HG02981 (cell line): ENCODE data around the gene SORCS1.

Experiments used
- ATAC-seq: cut with Tn5 transposase; IDR thresholded peaks from one replicate; pipeline ENCODE4 v1.9.1; 2021; ENCODE audit warnings: mild to moderate bottlenecking, moderate library complexity; ENCODE audit not compliant: unreplicated experiment

Gene SORCS1

DNA sequence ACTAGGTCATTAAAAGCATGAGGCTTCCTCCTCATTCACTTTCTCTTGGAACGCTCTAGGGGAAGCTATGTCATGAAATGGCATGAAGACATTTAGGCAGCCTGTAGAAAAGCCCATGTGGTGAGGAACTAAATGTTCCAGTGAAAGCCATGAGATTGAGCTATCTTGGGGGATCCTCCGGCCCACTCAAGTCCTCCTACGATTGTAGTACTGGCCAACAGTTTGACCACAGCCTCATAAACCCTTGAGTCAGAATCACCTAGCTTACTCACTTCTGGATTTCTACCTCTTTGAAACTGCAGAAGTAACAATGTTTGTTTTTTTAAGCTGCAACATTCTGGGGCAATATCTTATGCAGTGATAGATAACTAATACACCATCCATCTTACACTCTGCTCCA is 605.1 kb downstream of the SORCS1 start:
- ATAC-seq: no peak

DNA sequence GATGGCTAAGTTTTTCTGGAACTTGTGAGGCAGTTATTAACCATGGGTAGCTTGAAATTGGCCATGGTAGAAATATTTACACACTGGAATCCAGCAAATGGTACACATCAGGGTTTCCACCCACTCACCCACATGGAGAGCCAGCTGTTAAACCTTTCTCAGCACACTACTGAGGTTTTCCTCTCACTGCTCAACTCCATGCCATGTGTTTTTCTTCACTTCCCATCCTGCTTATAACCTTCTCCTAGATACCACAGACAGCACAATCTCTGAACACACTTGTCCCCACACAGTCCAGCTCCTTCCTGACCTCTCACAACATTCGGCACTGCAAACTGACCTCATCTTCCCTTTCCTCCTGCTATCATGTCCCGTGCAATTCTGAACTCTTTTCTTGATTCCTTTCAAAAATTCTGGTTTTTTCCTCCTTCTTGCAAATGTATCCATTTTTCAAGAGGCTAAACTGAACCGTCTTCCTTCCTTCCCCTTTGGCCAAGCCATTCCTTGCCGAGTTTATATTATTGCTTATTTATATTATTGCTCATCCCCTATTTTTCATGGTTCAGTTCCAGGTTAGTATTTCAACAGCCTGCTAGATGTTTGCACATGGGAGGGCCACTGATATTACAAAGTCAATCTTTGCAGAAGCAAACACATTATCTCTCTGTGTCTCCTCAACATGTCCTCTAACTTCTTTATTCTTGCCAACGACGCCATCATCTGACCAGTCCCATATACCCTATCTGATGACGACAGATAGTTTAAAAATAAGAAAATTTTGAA is 606.4 kb downstream of the SORCS1 start:
- no peak for ATAC-seq

GRCh38 chr10:106557053-106557452 is 607.5 kb downstream of the SORCS1 start:
- ATAC-seq: no peak

GRCh38 chr10:106555599-106555998 is 608.9 kb downstream of the SORCS1 start:
- no peak for ATAC-seq

DNA sequence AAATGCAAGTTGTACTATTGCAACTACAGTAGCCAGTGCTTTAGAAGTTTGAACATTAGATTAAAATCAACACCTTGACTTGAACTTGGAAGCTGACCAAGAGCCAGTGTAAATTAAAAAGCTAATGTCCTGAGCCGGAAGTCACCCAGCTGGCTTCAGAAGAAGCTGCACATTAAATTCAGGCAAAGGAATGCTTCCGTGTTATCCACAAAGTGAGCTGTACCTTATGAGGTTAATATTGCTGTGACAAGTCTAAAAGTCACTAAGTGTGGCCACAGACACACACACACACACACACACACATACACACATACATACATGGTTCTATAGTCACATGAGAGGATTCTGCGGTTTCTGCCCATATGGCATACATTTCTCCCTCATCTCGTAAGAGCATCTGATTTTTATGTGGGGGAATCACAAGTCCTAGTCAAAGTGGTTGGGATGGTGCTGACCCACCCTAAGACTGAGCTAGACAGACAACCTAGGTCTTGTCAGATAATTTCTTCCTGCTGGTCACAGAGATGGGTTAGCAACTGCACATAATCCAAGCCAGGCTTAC is 612.9 kb downstream of the SORCS1 start:
- no peak for ATAC-seq

DNA sequence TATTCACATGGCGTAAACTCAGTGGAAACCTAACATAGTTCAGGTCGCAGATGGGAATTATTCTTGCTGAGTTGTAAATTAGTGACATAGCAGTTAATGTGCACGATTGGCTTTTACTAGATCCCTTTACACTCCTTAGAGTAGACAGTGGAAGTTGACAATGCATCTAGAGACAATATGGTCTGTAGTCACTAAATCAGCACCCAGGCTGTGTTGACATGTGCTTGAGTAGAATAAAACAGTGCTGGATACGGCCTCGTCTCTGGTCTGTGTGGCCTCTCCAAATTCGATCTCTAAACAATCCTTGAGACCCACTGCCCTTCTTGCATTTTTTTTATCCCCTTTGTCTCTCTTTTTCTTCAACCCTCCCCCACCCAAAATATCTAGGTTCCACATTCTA is 615.7 kb downstream of the SORCS1 start:
- no peak for ATAC-seq

DNA sequence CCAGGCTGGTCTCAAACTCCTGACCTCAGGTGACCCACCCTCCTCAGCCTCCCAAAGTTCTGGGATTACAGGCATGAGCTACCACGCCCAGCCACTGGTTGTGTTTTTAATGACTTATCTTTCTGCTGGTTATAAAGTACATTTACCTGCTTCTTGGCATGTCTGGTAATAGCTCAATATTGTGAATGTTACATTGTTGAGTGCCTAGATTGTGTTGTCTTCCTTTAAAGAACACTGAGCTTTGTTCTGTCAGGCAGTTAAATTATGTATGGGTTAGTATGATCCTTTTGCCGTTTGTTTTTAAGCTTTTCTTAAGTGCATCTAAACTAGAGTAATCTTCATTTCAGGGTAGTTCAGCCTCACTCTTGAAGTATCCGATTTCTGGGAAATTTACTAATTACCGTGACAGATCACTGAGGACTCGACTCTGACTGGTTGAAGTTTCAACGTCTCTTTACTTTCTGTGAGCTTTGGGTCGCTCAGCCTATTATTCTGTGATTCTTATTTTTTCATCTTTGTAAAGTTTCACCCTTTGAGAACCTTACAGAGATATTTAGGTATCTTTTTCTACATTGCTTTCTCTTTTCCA is 617.4 kb downstream of the SORCS1 start:
- ATAC-seq: no peak

GRCh38 chr10:106542461-106542860 is 622.0 kb downstream of the SORCS1 start:
- no peak for ATAC-seq

DNA sequence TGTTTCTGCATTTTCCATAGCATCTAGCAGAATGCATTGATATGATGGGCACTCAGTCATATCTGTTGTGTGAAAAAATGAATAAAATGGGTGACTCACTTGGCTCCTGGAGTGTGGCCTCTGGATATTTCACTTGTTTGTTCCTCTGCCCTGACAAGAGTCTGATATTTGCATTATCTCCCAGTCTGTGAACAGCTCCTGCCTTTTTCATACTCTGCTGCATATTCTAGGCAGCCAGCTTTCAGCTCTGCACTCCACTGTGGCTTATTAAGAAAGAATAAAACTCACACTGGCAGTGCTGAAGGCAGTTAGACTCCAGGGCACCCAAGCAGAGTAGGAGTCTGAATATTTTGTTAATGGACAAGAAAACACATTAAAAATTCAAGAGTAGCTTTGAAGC is 623.9 kb downstream of the SORCS1 start:
- no peak for ATAC-seq

- ATAC-seq: no peak
These were observed 626.6 kb downstream of the SORCS1 start for GRCh38 chr10:106537866-106538265.

DNA sequence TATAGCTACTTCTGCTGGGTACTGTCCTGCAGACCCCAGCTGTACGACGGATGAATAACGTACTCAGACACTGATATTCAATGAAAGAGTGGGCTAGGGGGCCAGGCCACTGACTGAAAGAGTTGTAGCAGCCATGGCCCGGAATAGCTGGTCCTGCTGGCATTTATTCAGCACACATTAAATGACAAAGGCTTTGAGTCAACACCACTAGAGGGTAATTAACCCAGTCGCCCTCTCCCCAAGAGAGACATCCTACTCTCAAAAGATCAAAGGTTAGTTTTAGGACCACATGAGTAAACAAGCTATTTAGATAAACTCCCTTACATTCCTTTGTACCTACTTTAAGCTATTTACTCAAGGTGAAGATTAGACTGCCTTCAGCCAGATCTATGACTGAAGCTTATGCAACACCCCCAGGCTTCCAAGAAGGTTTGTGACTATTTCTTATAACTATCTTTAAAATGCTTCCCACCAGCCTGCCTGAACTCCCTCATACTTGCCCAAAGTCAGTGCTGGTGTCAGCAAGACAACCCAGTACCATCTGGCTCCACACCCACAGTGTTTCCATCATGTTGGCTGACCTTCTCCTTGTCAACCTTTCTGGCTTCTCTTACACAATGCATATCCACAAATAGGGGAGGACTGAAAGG is 629.1 kb downstream of the SORCS1 start:
- ATAC-seq: no peak

- ATAC-seq: no peak
These were observed 630.1 kb downstream of the SORCS1 start for GRCh38 chr10:106534441-106534840.

DNA sequence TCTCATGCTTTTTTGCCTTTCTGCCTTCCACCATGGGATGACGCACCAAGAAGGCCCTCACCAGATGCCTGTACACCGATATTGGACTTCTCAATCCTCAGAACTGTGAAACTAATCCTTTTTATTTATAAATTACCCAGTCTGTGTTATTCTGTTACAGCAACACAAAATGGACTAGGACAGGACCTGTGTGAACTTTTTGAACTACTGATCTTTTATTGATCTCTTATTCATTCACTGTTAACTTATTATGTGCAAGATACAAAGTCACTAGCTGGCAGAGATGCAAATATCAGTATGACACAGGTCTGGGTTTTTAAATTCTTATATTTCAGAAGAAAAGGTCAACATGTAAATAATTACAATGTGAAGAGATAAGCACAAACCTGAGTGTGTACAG is 635.8 kb downstream of the SORCS1 start:
- ATAC-seq: no peak

DNA sequence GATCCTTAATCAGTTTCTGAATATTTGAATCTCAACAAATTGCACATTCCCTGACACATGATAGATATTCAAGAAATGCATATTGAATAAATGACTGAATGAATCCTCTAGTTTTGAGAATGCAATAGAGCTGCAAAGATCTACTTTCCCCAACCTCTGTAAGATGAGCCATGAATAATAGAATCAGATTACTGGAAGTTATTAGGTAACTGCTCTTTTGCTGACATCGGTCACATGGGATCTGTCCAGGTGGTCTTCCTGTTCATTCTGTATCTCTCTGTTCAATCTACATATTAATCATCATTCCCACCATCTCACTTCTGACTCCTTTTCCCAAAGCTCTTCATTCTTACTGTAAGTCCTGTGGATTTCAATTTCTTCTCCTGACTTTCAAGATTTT is 638.7 kb downstream of the SORCS1 start:
- no peak for ATAC-seq
